GM12891 (cell line): Measurements from ENCODE around the gene RASGRF2.

ENCODE experiments used
- POLR2A ChIP-seq: IDR thresholded peaks from 2 replicates; pipeline ENCODE4 v1.6.1; 2011; ENCODE audit warnings: low read depth, low read length, control low read depth
- POLR2AphosphoS5 ChIP-seq: IDR thresholded peaks from 2 replicates; pipeline ENCODE4 v1.6.1; 2011; ENCODE audit warnings: low read depth, low read length, control low read depth
- POU2F2 ChIP-seq: IDR thresholded peaks from 2 replicates; pipeline ENCODE4 v1.6.1; 2011; ENCODE audit warnings: low read depth, mild to moderate bottlenecking, control low read depth, low read length, moderate library complexity
- TAF1 ChIP-seq: IDR thresholded peaks from 2 replicates; pipeline ENCODE4 v1.6.1; 2011; ENCODE audit warnings: low read depth, low read length, control low read depth

- TF ChIP-seq POLR2A: no peak
- no peak for TF ChIP-seq POLR2AphosphoS5
- no peak for TF ChIP-seq TAF1
- no peak for TF ChIP-seq POU2F2
Observed at GRCh38 chr5:81209869-81210493, 249.8 kb downstream of the RASGRF2 start.
